Liver (tissue), 9 donors: ENCODE data around the gene SEMA3C. TPM values are rescaled to one million over a fixed set of nuclear protein-coding genes. Genes with fewer than 3 reads are reported as not detected.

Experiments
- DNase-seq: peaks from one replicate; pipeline ENCODE4 v3.0.0-alpha.2; 2017; ENCODE audit warnings: low spot score
- H3K27ac ChIP-seq, 2 donors: one replicate each; pipeline ENCODE4 v1.7.0; 2013; ENCODE audit warnings: inconsistent platforms in 2 of 2, low read length in 2 of 2, control low read depth in 1 of 2, low read depth in 1 of 2, mild to moderate bottlenecking in 1 of 2
- H3K27me3 ChIP-seq, 4 donors: one replicate each; pipeline versions ENCODE4 v1.6.1 to v1.7.0; 2013; ENCODE audit warnings: low read length in 3 of 4, inconsistent platforms in 1 of 4, mild to moderate bottlenecking in 1 of 4, moderate library complexity in 1 of 4; ENCODE audit not compliant: control insufficient read depth in 4 of 4, insufficient read depth in 4 of 4
- H3K36me3 ChIP-seq, 4 donors: one replicate each; pipeline versions ENCODE4 v1.6.1 to v1.7.0; 2013; ENCODE audit warnings: low read length in 3 of 4, mild to moderate bottlenecking in 3 of 4, low read depth in 1 of 4, moderate library complexity in 1 of 4; ENCODE audit not compliant: control insufficient read depth in 4 of 4, insufficient read depth in 3 of 4
- H3K4me1 ChIP-seq, 4 donors: one replicate each; pipeline versions ENCODE4 v1.6.1 to v1.7.0; 2013; ENCODE audit warnings: low read length in 3 of 4, mild to moderate bottlenecking in 3 of 4, moderate library complexity in 1 of 4; ENCODE audit not compliant: control insufficient read depth in 4 of 4, insufficient read depth in 4 of 4
- H3K4me3 ChIP-seq, 3 donors: one replicate each; pipeline versions ENCODE4 v1.6.1 to v1.7.0; 2013; ENCODE audit warnings: low read length in 3 of 3, control low read depth in 1 of 3, low read depth in 1 of 3, mild to moderate bottlenecking in 1 of 3
- H3K9ac ChIP-seq, 2 donors: one replicate each; pipeline ENCODE4 v1.7.0; 2013; ENCODE audit warnings: low read length in 2 of 2, mild to moderate bottlenecking in 2 of 2, moderate library complexity in 2 of 2, control low read depth in 1 of 2, low read depth in 1 of 2
- H3K9me3 ChIP-seq, 4 donors: one replicate each; pipeline versions ENCODE4 v1.6.1 to v1.7.0; 2013; ENCODE audit warnings: low read length in 3 of 4; ENCODE audit not compliant: control insufficient read depth in 4 of 4
- FOXA1 ChIP-seq: IDR thresholded peaks from 2 replicates; pipeline ENCODE4 v1.6.1; 2016; ENCODE audit warnings: antibody characterized with exemption
- FOXA2 ChIP-seq: IDR thresholded peaks from 2 replicates; pipeline ENCODE4 v1.6.1; 2016; ENCODE audit warnings: antibody characterized with exemption
- GABPA ChIP-seq, 2 donors: IDR thresholded peaks in 1 of 2; conservative IDR thresholded peaks in 1 of 2; 2 replicates each; pipeline ENCODE4 v1.6.1; 2016; ENCODE audit warnings: antibody characterized with exemption in 2 of 2, mild to moderate bottlenecking in 1 of 2, moderate library complexity in 1 of 2
- JUND ChIP-seq, 2 donors: IDR thresholded peaks; 2 replicates each; pipeline ENCODE4 v1.6.1; 2016; ENCODE audit warnings: antibody characterized with exemption in 2 of 2
- NR2F2 ChIP-seq: IDR thresholded peaks from 2 replicates; pipeline ENCODE4 v1.6.1; 2016; ENCODE audit warnings: antibody characterized with exemption
- REST ChIP-seq: IDR thresholded peaks from 2 replicates; pipeline ENCODE4 v1.6.1; 2016; ENCODE audit warnings: antibody characterized with exemption, mild to moderate bottlenecking
- RXRA ChIP-seq, 2 donors: IDR thresholded peaks; 2 replicates each; pipeline ENCODE4 v1.6.1; 2017 to 2018; ENCODE audit warnings: antibody characterized with exemption in 2 of 2, mild to moderate bottlenecking in 1 of 2
- TAF1 ChIP-seq: conservative IDR thresholded peaks from 2 replicates; pipeline ENCODE4 v1.6.1; 2016; ENCODE audit warnings: antibody characterized with exemption, mild to moderate bottlenecking
- WGBS: extraction: QIAGEN DNeasy Blood & Tissue Kit; methylation state at CpG from one replicate; pipeline ENCODE4 v1.1.7; 2013; 5-methylcytosine and 5-hydroxymethylcytosine counted together
- polyA plus RNA-seq, 2 donors: library from polyadenylated mRNA; stranded (reverse) in 1 of 2; unstranded in 1 of 2; fragments of 200-250 nt in 1 of 2; fragments of >200 nt in 1 of 2; fragmentation: Nextera tagmentation in 1 of 2; extraction: Ambion mirVana in 1 of 2; gene quantifications; one replicate each; pipeline versions ENCODE4 v1.2.1 to v1.2.3, GENCODE V29; 2013 to 2015
- total RNA-seq, 2 donors: library from RNA; depleted of rRNA; stranded (reverse); fragments of >200 nt; gene quantifications; one replicate each; pipeline ENCODE4 v1.2.3, GENCODE V29; 2014
- TF ChIP-seq, protein P1 (sequence below): IDR thresholded peaks from 2 replicates; pipeline ENCODE4 v1.6.1; 2016; ENCODE audit warnings: antibody characterized with exemption
- TF ChIP-seq, protein P2 (sequence below): IDR thresholded peaks from 2 replicates; pipeline ENCODE4 v1.6.1; 2016; ENCODE audit warnings: antibody characterized with exemption
- TF ChIP-seq, protein P3 (sequence below): fragments of 150-350 bp; IDR thresholded peaks from 2 replicates; pipeline ENCODE4 v1.5.1; 2017; ENCODE audit warnings: improper control_type of control experiment, low read depth, low read length; ENCODE audit not compliant: missing input control
- donor health status: healthy.
- donor health status: healthy.
- donor health status: healthy.
- donor health status: healthy.
- donor health status: healthy.

SEMA3C gene
- total and polyA plus RNA-seq, 4 donors, result 0.20 to 1.8 (median 0.64) TPM

DNA sequence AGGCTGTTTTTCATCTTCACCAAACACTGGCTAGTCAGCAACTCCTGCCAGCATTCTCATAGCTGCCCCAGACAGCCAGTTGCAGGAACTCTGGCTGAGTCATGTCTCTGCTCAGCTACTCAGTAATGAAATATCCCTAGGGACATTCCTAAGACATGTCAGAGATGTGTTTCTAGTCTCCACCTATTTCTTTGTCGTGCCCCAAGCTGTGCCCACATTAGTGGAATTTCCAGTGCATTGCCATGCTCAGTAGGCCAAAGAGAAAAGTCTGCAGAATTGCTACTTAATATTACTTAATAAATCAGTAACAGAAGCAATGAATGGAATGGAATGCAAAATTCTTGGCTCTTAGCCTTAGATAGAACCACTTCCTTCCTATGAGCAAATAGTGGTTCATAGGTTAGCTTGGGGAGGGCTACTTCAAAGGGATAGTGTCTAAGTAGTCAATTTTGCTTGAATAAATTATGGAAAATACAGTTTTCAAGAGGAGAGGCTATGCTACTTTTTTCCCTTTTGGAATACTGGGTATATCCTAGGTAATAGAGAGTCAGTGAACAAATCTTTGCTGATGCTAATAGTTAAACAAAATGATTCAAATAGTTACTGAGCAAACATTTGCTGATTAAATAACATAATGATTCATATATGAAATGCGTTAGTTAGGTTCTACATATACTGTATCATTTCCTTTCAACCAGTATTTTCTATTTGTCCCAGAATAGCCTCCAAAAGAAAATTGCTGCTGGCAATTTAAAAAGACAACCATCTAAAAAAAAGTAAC lies 23.6 kb upstream of the SEMA3C start:
- H3K27ac ChIP-seq, result peak overlapping the region in 1 of 2 donors; percentile 4
- DNase-seq, result no peak
- WGBS, result 56% methylated on average over 2 of the region's 2 CpGs

GRCh38 chr7:80941208-80941758 lies 22.4 kb upstream of the SEMA3C start:
- 61% methylated on average over 4 of the region's 4 CpGs for WGBS
- DNase-seq, result no peak

More for the DNA sequence above, 23.6 kb upstream of the SEMA3C start:
- TF ChIP-seq, protein P1, sequence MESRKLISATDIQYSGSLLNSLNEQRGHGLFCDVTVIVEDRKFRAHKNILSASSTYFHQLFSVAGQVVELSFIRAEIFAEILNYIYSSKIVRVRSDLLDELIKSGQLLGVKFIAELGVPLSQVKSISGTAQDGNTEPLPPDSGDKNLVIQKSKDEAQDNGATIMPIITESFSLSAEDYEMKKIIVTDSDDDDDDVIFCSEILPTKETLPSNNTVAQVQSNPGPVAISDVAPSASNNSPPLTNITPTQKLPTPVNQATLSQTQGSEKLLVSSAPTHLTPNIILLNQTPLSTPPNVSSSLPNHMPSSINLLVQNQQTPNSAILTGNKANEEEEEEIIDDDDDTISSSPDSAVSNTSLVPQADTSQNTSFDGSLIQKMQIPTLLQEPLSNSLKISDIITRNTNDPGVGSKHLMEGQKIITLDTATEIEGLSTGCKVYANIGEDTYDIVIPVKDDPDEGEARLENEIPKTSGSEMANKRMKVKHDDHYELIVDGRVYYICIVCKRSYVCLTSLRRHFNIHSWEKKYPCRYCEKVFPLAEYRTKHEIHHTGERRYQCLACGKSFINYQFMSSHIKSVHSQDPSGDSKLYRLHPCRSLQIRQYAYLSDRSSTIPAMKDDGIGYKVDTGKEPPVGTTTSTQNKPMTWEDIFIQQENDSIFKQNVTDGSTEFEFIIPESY, result no peak
- TF ChIP-seq NR2F2 (peak; percentile 72), FOXA1 (no peak)
- TF ChIP-seq, protein P2, sequence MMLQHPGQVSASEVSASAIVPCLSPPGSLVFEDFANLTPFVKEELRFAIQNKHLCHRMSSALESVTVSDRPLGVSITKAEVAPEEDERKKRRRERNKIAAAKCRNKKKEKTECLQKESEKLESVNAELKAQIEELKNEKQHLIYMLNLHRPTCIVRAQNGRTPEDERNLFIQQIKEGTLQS, result no peak
- Histone ChIP-seq H3K4me3 (no peak overlapping the region), H3K36me3 (no peaks in the 10 kb centered on the region), H3K9ac (no peak overlapping the region), H3K27me3 (no peaks in the 10 kb centered on the region), H3K4me1 (no peaks in the 10 kb centered on the region), H3K9me3 (no peaks in the 10 kb centered on the region)

GRCh38 chr7:80940539-80941207 lies 21.8 kb upstream of the SEMA3C start:
- TF ChIP-seq TAF1 (no peak), JUND (IDR thresholded peaks at IDR 0.05) (no peak), GABPA (IDR thresholded peaks at IDR 0.05 in 1 of 2, conservative IDR thresholded peaks at IDR 0.05 in 1 of 2) (no peak)
- no peak overlapping the region for H3K9ac ChIP-seq
- no peaks in the 10 kb centered on the region for H3K36me3 ChIP-seq
- no peaks in the 10 kb centered on the region for H3K4me1 ChIP-seq
- H3K9me3 ChIP-seq, result no peaks in the 10 kb centered on the region
- no peak overlapping the region for H3K27ac ChIP-seq
- no peak overlapping the region for H3K4me3 ChIP-seq
- WGBS, result 79% methylated on average over 3 of the region's 3 CpGs
- H3K27me3 ChIP-seq, result no peaks in the 10 kb centered on the region
- no peak for DNase-seq

More at GRCh38 chr7:80941208-80941758, 22.4 kb upstream of the SEMA3C start:
- Histone ChIP-seq H3K36me3 (no peaks in the 10 kb centered on the region), H3K4me3 (no peak overlapping the region), H3K9me3 (no peaks in the 10 kb centered on the region), H3K9ac (no peak overlapping the region), H3K27ac (no peak overlapping the region), H3K27me3 (no peaks in the 10 kb centered on the region), H3K4me1 (no peaks in the 10 kb centered on the region)
- TF ChIP-seq NR2F2, result peak; percentile 78
- peak in 1 of 2 donors; percentile 16 for TF ChIP-seq RXRA (IDR thresholded peaks at IDR 0.05)
- TF ChIP-seq GABPA (IDR thresholded peaks at IDR 0.05 in 1 of 2, conservative IDR thresholded peaks at IDR 0.05 in 1 of 2), result no peak

- no peak overlapping the region for H3K4me3 ChIP-seq
- no peak overlapping the region for H3K27ac ChIP-seq
- WGBS, result 78% methylated on average over 3 of the region's 3 CpGs
- no peaks in the 10 kb centered on the region for H3K4me1 ChIP-seq
- no peaks in the 10 kb centered on the region for H3K27me3 ChIP-seq
- no peak for DNase-seq
- H3K36me3 ChIP-seq, result no peaks in the 10 kb centered on the region
- H3K9me3 ChIP-seq, result no peaks in the 10 kb centered on the region
- H3K9ac ChIP-seq, result no peak overlapping the region
- no peak for TF ChIP-seq FOXA2
- TF ChIP-seq, protein P3, sequence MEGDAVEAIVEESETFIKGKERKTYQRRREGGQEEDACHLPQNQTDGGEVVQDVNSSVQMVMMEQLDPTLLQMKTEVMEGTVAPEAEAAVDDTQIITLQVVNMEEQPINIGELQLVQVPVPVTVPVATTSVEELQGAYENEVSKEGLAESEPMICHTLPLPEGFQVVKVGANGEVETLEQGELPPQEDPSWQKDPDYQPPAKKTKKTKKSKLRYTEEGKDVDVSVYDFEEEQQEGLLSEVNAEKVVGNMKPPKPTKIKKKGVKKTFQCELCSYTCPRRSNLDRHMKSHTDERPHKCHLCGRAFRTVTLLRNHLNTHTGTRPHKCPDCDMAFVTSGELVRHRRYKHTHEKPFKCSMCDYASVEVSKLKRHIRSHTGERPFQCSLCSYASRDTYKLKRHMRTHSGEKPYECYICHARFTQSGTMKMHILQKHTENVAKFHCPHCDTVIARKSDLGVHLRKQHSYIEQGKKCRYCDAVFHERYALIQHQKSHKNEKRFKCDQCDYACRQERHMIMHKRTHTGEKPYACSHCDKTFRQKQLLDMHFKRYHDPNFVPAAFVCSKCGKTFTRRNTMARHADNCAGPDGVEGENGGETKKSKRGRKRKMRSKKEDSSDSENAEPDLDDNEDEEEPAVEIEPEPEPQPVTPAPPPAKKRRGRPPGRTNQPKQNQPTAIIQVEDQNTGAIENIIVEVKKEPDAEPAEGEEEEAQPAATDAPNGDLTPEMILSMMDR, result no peak
- TF ChIP-seq NR2F2, result no peak
- TF ChIP-seq REST, result no peak
- TF ChIP-seq, protein P2, result no peak
- TF ChIP-seq TAF1, result no peak
Measured at GRCh38 chr7:80937336-80937735, 18.5 kb upstream of the SEMA3C start.
